ENCODE data around the gene PLPPR1. TPM values are rescaled to one million over a fixed set of nuclear protein-coding genes. Genes with fewer than 3 reads are reported as not detected.
"Not testable (repeated sequence)": the region's sequence is repeated elsewhere in the genome, so short reads cannot be mapped to it uniquely, and the experiment has no call there.

Gene PLPPR1
- total RNA-seq, 1 donor from 2014 or later: 3.2 TPM

DNA sequence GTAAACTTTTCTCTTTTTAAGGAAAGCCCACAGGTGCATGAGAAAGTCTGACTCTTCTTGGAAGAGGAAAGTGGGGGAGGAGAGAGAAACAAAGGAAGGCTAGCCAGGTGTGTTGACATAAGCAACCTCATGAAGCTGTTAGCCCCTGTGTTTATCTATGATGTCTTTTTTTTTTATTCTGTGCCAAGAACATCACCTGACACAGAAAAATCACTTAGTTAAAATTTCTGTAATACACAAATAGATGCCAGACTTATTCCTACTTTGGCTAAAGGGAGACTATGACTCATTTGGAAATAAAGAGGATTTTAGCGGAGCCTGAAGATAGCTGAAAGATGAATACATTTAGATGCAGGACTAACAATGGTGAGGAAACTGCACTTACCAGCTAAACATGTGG is 298.0 kb downstream of the PLPPR1 start:
- peaks cover 6% of the 10 kb centered on the region for H3K9me3 Mint-ChIP-seq
- Histone ChIP-seq H3K9me3 (ENCODE audit: low read depth) (no peaks in the 10 kb centered on the region), H3K4me3 (no peak overlapping the region), H4K20me1 (ENCODE audit: low read depth) (no peaks in the 10 kb centered on the region), H3K27me3 (no peaks in the 10 kb centered on the region), H3K36me3 (no peaks in the 10 kb centered on the region), H3K9ac (no peak overlapping the region), H3F3A (ENCODE audit: low read depth) (no peaks in the 10 kb centered on the region), H3K27ac (no peak overlapping the region), H3K79me2 (ENCODE audit: low read depth) (no peaks in the 10 kb centered on the region), H3K4me1 (no peaks in the 10 kb centered on the region), H3K4me2 (no peak overlapping the region), H2AFZ (replicated peaks) (no peak overlapping the region)
- no peak for TF ChIP-seq EZH2phosphoT487 (IDR thresholded peaks at IDR 0.05)
- TF ChIP-seq EZH2 (IDR thresholded peaks at IDR 0.05): no peak
- TF ChIP-seq, protein P1, sequence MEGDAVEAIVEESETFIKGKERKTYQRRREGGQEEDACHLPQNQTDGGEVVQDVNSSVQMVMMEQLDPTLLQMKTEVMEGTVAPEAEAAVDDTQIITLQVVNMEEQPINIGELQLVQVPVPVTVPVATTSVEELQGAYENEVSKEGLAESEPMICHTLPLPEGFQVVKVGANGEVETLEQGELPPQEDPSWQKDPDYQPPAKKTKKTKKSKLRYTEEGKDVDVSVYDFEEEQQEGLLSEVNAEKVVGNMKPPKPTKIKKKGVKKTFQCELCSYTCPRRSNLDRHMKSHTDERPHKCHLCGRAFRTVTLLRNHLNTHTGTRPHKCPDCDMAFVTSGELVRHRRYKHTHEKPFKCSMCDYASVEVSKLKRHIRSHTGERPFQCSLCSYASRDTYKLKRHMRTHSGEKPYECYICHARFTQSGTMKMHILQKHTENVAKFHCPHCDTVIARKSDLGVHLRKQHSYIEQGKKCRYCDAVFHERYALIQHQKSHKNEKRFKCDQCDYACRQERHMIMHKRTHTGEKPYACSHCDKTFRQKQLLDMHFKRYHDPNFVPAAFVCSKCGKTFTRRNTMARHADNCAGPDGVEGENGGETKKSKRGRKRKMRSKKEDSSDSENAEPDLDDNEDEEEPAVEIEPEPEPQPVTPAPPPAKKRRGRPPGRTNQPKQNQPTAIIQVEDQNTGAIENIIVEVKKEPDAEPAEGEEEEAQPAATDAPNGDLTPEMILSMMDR (IDR thresholded peaks at IDR 0.05): no peak
- H3K36me3 Mint-ChIP-seq: no peaks in the 10 kb centered on the region
- H3K27ac Mint-ChIP-seq: no peak overlapping the region
- no peaks in the 10 kb centered on the region for H3K27me3 Mint-ChIP-seq (ENCODE audit: insufficient read depth, low read depth)
- no peak overlapping the region for H3K4me3 Mint-ChIP-seq
- no peak for DNase-seq (ENCODE audit: low spot score)
- H3K4me1 Mint-ChIP-seq: no peaks in the 10 kb centered on the region

- H3K4me1 ChIP-seq; H3K4me1 Mint-ChIP-seq; H2AFZ ChIP-seq (replicated peaks); H3K4me2 ChIP-seq; DNase-seq (ENCODE audit: low spot score); H3K27ac ChIP-seq; H3K4me3 Mint-ChIP-seq; H3K36me3 ChIP-seq; H3F3A ChIP-seq (ENCODE audit: low read depth); H3K4me3 ChIP-seq; H3K9ac ChIP-seq; H3K36me3 Mint-ChIP-seq; H3K27me3 Mint-ChIP-seq (ENCODE audit: insufficient read depth, low read depth); H4K20me1 ChIP-seq (ENCODE audit: low read depth); H3K79me2 ChIP-seq (ENCODE audit: low read depth); H3K9me3 Mint-ChIP-seq; H3K27me3 ChIP-seq; H3K27ac Mint-ChIP-seq; H3K9me3 ChIP-seq (ENCODE audit: low read depth): not testable (repeated sequence)
These were observed 298.9 kb downstream of the PLPPR1 start for GRCh38 chr9:101327422-101327909.

- Histone ChIP-seq H3K9ac (no peak overlapping the region), H3K9me3 (ENCODE audit: low read depth) (no peaks in the 10 kb centered on the region), H2AFZ (replicated peaks) (no peak overlapping the region), H3K4me2 (no peak overlapping the region), H3F3A (ENCODE audit: low read depth) (no peaks in the 10 kb centered on the region), H3K27ac (no peak overlapping the region), H3K4me3 (no peak overlapping the region), H3K36me3 (no peaks in the 10 kb centered on the region), H3K27me3 (no peaks in the 10 kb centered on the region), H3K79me2 (ENCODE audit: low read depth) (no peaks in the 10 kb centered on the region), H4K20me1 (ENCODE audit: low read depth) (no peaks in the 10 kb centered on the region), H3K4me1 (no peaks in the 10 kb centered on the region)
- H3K27ac Mint-ChIP-seq: no peak overlapping the region
- TF ChIP-seq, protein P1 (IDR thresholded peaks at IDR 0.05): no peak
- TF ChIP-seq EZH2phosphoT487 (IDR thresholded peaks at IDR 0.05) (no peak), EZH2 (IDR thresholded peaks at IDR 0.05) (no peak)
- no peak for DNase-seq (ENCODE audit: low spot score)
- no peaks in the 10 kb centered on the region for H3K27me3 Mint-ChIP-seq (ENCODE audit: insufficient read depth, low read depth)
- H3K9me3 Mint-ChIP-seq: peaks cover 2% of the 10 kb centered on the region
- no peaks in the 10 kb centered on the region for H3K4me1 Mint-ChIP-seq
- H3K36me3 Mint-ChIP-seq: no peaks in the 10 kb centered on the region
- no peak overlapping the region for H3K4me3 Mint-ChIP-seq
These were observed 303.8 kb downstream of the PLPPR1 start for GRCh38 chr9:101332362-101332761.

- DNase-seq (ENCODE audit: low spot score): no peak
- Mint-ChIP-seq H3K27me3 (ENCODE audit: insufficient read depth, low read depth) (no peaks in the 10 kb centered on the region), H3K27ac (no peak overlapping the region), H3K4me1 (no peaks in the 10 kb centered on the region), H3K4me3 (no peak overlapping the region), H3K9me3 (peaks cover 2% of the 10 kb centered on the region), H3K36me3 (no peaks in the 10 kb centered on the region)
- H3K27ac ChIP-seq: no peak overlapping the region
- no peak overlapping the region for H2AFZ ChIP-seq (replicated peaks)
- no peaks in the 10 kb centered on the region for H4K20me1 ChIP-seq (ENCODE audit: low read depth)
- no peaks in the 10 kb centered on the region for H3K27me3 ChIP-seq
- H3K79me2 ChIP-seq (ENCODE audit: low read depth): no peaks in the 10 kb centered on the region
- no peak overlapping the region for H3K4me2 ChIP-seq
- H3K36me3 ChIP-seq: no peaks in the 10 kb centered on the region
- no peak overlapping the region for H3K9ac ChIP-seq
- no peaks in the 10 kb centered on the region for H3K9me3 ChIP-seq (ENCODE audit: low read depth)
- TF ChIP-seq, protein P1 (IDR thresholded peaks at IDR 0.05): no peak
- TF ChIP-seq EZH2 (IDR thresholded peaks at IDR 0.05): no peak
- no peak for TF ChIP-seq EZH2phosphoT487 (IDR thresholded peaks at IDR 0.05)
- H3F3A ChIP-seq (ENCODE audit: low read depth): no peaks in the 10 kb centered on the region
- no peaks in the 10 kb centered on the region for H3K4me1 ChIP-seq
- no peak overlapping the region for H3K4me3 ChIP-seq
These were observed 305.0 kb downstream of the PLPPR1 start for GRCh38 chr9:101333490-101333889.

Data from neural progenitor cell (in vitro differentiated cells).